T-cell (primary cell): ENCODE results near the gene PIP5K1B. TPM values are rescaled to one million over a fixed set of nuclear protein-coding genes. Genes with fewer than 3 reads are reported as not detected.

Experiments used
- ATAC-seq, 4 experiments: fragments of 200-7000 bp in 3 of 4; fragments of 150-1000 bp in 1 of 4; cut with Tn5 transposase; replicated peaks in 1 of 4; 1 replicate in 3 of 4; 2 replicates in 1 of 4; pipeline ENCODE4 v1.10.0; 2021; ENCODE audit warnings: moderate library complexity in 3 of 4, mild to moderate bottlenecking in 2 of 4, moderate number of reproducible peaks in 1 of 4
- CTCF ChIA-PET, 2 donors: fragments of 300-600 bp; sonication (Branson Sonifier 250); formaldehyde crosslinking; loops; one replicate each; lab custom pipeline; 2022; ENCODE audit warnings: antibody characterized with exemption in 2 of 2; lab: Charles Lee
- POLR2A ChIA-PET, 2 donors: fragments of 300-600 bp; sonication (Branson Sonifier 250); formaldehyde crosslinking; loops; one replicate each; lab custom pipeline; 2022; ENCODE audit warnings: antibody characterized with exemption in 2 of 2; lab: Charles Lee
- DNase-seq, 35 experiments: peaks; one replicate each; pipeline versions ENCODE4 v3.0.0 to v3.0.0-alpha.2; 2013 to 2023
- H3K27ac ChIP-seq: one replicate; pipeline ENCODE4 v1.5.1; 2013; ENCODE audit warnings: low read length
- H3K27me3 ChIP-seq, 2 experiments: replicated peaks in 1 of 2; 1 replicate in 1 of 2; 2 replicates in 1 of 2; pipeline versions ENCODE4 v1.6.1 to v1.7.0; 2013; ENCODE audit warnings: low read length in 1 of 2, mixed read lengths in 1 of 2; ENCODE audit not compliant: control insufficient read depth in 2 of 2, insufficient read depth in 2 of 2; ENCODE audit errors: extremely low read depth in 1 of 2
- H3K36me3 ChIP-seq, 2 donors: 1 replicate in 1 of 2; 2 replicates in 1 of 2; pipeline versions ENCODE4 v1.6.1 to v1.7.0; 2013; ENCODE audit warnings: low read length in 1 of 2; ENCODE audit not compliant: control insufficient read depth in 2 of 2, insufficient read depth in 1 of 2; ENCODE audit errors: extremely low read depth in 1 of 2
- H3K4me1 ChIP-seq, 2 experiments: 1 replicate in 1 of 2; 2 replicates in 1 of 2; pipeline versions ENCODE4 v1.6.1 to v1.7.0; 2013; ENCODE audit warnings: low read length in 2 of 2, mixed read lengths in 1 of 2; ENCODE audit not compliant: insufficient read depth in 2 of 2, control insufficient read depth in 1 of 2; ENCODE audit errors: extremely low read depth in 1 of 2
- H3K4me3 ChIP-seq, 2 donors: 1 replicate in 1 of 2; 2 replicates in 1 of 2; pipeline versions ENCODE4 v1.5.1 to v1.7.0; 2013; ENCODE audit warnings: mild to moderate bottlenecking in 2 of 2, low read length in 1 of 2, moderate library complexity in 1 of 2; ENCODE audit not compliant: control insufficient read depth in 1 of 2; ENCODE audit errors: extremely low read depth in 1 of 2
- H3K9me3 ChIP-seq: 2 replicates; pipeline ENCODE4 v1.7.0; 2013
- H3K27ac Mint-ChIP-seq, 2 donors: one replicate each; pipeline ENCODE4 v1.8.0; 2020 to 2021; ENCODE audit warnings: mild to moderate bottlenecking in 2 of 2, mixed read lengths in 2 of 2
- H3K27me3 Mint-ChIP-seq, 2 donors: one replicate each; pipeline ENCODE4 v1.8.0; 2021 to 2022; ENCODE audit warnings: mixed read lengths in 2 of 2
- H3K36me3 Mint-ChIP-seq: one replicate; pipeline ENCODE4 v1.8.0; 2021; ENCODE audit warnings: mixed read lengths
- H3K4me1 Mint-ChIP-seq, 3 donors: one replicate each; pipeline ENCODE4 v1.8.0; 2020 to 2022; ENCODE audit warnings: mixed read lengths in 3 of 3, mild to moderate bottlenecking in 1 of 3
- H3K4me3 Mint-ChIP-seq, 3 donors: one replicate each; pipeline ENCODE4 v1.8.0; 2020 to 2022; ENCODE audit warnings: mild to moderate bottlenecking in 3 of 3, mixed read lengths in 3 of 3, moderate library complexity in 3 of 3
- H3K9me3 Mint-ChIP-seq, 3 donors: one replicate each; pipeline ENCODE4 v1.8.0; 2020 to 2022; ENCODE audit warnings: mixed read lengths in 3 of 3
- WGBS: methylation state at CpG from one replicate; pipeline ENCODE4 v1.1.5; 2013; ENCODE audit warnings: missing lambda C conversion rate; ENCODE audit not compliant: insufficient coverage; 5-methylcytosine and 5-hydroxymethylcytosine counted together
- total RNA-seq, 35 experiments: library from RNA in 6 of 35; stranded (reverse) in 6 of 35; fragments of 120-200 nt in 1 of 35; gene quantifications; one replicate each; pipeline versions ENCODE4 v1.2.1 to v1.2.4 and lab custom pipeline; 2013 to 2026

PIP5K1B gene
- total RNA-seq, 5 donors from 2014 or later (not counting 1 experiment from before 2014, with no cell fraction given) = 0.29 to 1.8 (median 0.95) TPM

- ChIA-PET POLR2A (no interaction called here), CTCF (interaction anchor here in 1 of 2 donors (1.1 kb wide), 1 partner anchor 271 kb away, joined by 4 read pairs; no protein-coding TSS in a partner anchor)
- Histone ChIP-seq H3K4me1 (peaks cover 4 to 14% of the 10 kb centered on the region in 2 experiments), H3K36me3 (no peaks in the 10 kb centered on the region), H3K9me3 (no peaks in the 10 kb centered on the region), H3K27me3 (no peaks in the 10 kb centered on the region), H3K27ac (no peak overlapping the region), H3K4me3 (no peak overlapping the region)
- peaks cover 14 to 30% (median 24%) of the 10 kb centered on the region in 3 donors for H3K4me1 Mint-ChIP-seq
- no peaks in the 10 kb centered on the region for H3K27me3 Mint-ChIP-seq
- ATAC-seq (no peak), DNase-seq (no peak)
- WGBS = no CpG with 5 or more reads among the region's 3 CpGs
- no peak overlapping the region for H3K4me3 Mint-ChIP-seq
- no peaks in the 10 kb centered on the region for H3K36me3 Mint-ChIP-seq
- H3K27ac Mint-ChIP-seq = no peak overlapping the region
- no peaks in the 10 kb centered on the region for H3K9me3 Mint-ChIP-seq
Measured at GRCh38 chr9:68978501-68978900, 273.5 kb downstream of the PIP5K1B start.

DNA sequence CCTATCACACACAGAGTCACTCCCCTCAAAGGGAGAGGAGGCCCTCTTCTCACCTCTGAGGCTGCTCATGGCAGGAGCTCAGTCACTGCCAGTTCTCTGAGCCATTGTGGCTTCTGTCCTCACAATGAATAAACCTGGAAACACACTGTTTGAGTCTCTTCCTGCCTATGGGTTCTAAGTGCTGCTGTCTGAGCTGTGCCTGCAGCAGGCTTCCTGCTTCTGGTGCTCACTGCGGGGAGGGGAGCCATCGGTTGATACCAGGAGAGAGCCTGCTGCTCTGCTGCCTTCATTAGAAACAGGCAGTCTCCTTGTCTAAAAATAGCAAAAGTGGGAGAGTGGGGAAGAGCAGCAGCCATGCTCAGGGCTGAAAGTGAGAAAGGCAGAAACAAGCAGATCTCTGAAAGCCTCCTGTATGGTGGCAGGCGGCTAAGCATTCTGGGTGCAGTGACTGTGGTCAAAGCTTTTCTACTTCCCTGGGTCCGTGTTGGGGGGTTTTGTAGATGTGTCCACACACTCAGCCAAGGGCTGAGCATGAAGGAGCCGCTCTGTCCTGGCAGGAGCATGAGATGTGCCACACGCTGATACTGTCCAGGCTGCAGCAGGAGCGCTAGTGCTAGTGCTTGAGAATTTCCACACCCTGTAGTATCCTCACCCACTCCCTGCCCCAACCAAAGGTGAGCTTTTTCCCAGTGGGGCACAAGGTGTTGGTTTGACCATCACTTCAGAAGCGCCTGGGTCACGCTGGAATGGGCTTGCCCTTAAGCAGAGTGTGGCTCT lies 274.7 kb downstream of the PIP5K1B start:
- Mint-ChIP-seq H3K9me3 (no peaks in the 10 kb centered on the region), H3K36me3 (no peaks in the 10 kb centered on the region), H3K4me3 (peak overlapping the region in 1 of 3 donors; percentile 11), H3K4me1 (peaks cover 8 to 24% (median 20%) of the 10 kb centered on the region in 3 donors), H3K27me3 (no peaks in the 10 kb centered on the region), H3K27ac (peak overlapping the region; percentile 68 to 73)
- POLR2A ChIA-PET = no interaction called here
- H3K27ac ChIP-seq = no peak overlapping the region
- peaks cover 4 to 14% of the 10 kb centered on the region in 2 experiments for H3K4me1 ChIP-seq
- DNase-seq (peak in 15 of 35 experiments; percentile 1 to 28 (median 8)), ATAC-seq (peak in 3 of 4 experiments; percentile 84 to 86 (median 85))
- no peaks in the 10 kb centered on the region for H3K9me3 ChIP-seq
- no peaks in the 10 kb centered on the region for H3K36me3 ChIP-seq
- no peak overlapping the region for H3K4me3 ChIP-seq
- no peaks in the 10 kb centered on the region for H3K27me3 ChIP-seq
- 56% methylated on average over 7 of the region's 9 CpGs for WGBS
- CTCF ChIA-PET = interaction anchor here (0.6 to 1.1 kb wide), 5 partner anchors 14 to 394 kb away, joined by 3 to 7 read pairs (median 4); no protein-coding TSS in a partner anchor

DNA sequence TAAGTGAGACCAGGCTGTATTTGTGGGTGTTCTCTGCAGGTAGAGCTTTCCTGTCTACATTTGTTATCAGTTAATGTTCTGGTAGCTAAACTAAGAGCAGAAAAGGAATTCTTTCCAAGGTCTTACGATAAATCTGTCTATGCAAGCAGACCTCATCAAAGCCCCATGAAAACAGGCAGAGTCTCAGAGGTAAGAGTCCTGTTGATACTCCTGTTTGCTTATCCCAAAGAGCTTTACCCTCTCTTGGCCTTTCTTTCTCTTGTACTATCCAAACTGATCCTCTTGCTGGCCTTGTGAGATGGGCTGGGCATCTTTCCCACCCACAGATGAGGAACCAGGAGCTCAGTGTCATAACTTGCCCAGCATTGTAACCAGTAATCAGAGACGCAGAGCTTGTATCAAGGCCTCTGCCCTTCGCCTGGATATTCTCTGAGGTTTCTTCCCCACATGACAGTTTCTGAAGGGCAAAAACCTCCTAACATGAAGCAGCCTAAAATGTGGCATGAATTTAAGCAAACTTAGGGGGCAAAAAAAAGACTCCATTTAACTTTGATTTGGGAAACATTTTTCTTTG lies 275.4 kb downstream of the PIP5K1B start:
- 87% methylated on average over 3 of the region's 3 CpGs for WGBS

DNA sequence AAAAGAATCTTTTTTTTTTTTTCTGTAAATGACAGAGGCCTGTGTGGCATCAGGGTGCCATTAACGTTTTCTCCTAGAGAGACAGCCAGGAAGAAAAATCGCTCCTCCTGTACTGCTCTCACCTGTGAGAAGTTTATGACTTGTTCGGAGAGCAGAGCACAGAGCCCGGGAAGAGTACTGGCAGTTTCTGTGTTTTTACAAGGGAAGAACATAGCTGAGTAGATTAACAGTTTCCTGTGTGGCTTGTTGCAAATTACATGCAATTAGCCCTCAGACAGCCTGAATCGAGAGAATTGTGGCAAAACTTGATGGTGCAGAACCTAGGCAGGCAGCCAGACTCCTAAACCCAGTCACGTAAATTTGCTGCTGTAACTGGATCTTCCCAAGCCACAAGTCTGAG lies 276.7 kb downstream of the PIP5K1B start:
- Mint-ChIP-seq H3K27ac (no peak overlapping the region), H3K36me3 (no peaks in the 10 kb centered on the region), H3K4me3 (no peak overlapping the region), H3K9me3 (no peaks in the 10 kb centered on the region), H3K27me3 (no peaks in the 10 kb centered on the region), H3K4me1 (peaks cover 8 to 20% (median 19%) of the 10 kb centered on the region in 3 donors)
- CTCF ChIA-PET = no interaction called here
- H3K36me3 ChIP-seq = no peaks in the 10 kb centered on the region
- H3K27ac ChIP-seq = no peak overlapping the region
- ATAC-seq (no peak), DNase-seq (no peak)
- H3K9me3 ChIP-seq = no peaks in the 10 kb centered on the region
- no peak overlapping the region for H3K4me3 ChIP-seq
- peaks cover 4 to 10% of the 10 kb centered on the region in 2 experiments for H3K4me1 ChIP-seq
- POLR2A ChIA-PET = no interaction called here
- no peaks in the 10 kb centered on the region for H3K27me3 ChIP-seq
- WGBS = 52% methylated on average over 6 of the region's 6 CpGs

More for the DNA sequence above, 275.4 kb downstream of the PIP5K1B start:
- H3K4me1 Mint-ChIP-seq = peaks cover 8 to 22% (median 20%) of the 10 kb centered on the region in 3 donors
- ChIA-PET CTCF (interaction anchor here (0.7 to 1.1 kb wide), 4 partner anchors 13 to 395 kb away, joined by 3 to 6 read pairs (median 4); no protein-coding TSS in a partner anchor), POLR2A (no interaction called here)
- no peak overlapping the region for H3K4me3 Mint-ChIP-seq
- H3K36me3 ChIP-seq = no peaks in the 10 kb centered on the region
- no peak overlapping the region for H3K27ac ChIP-seq
- H3K36me3 Mint-ChIP-seq = no peaks in the 10 kb centered on the region
- no peaks in the 10 kb centered on the region for H3K9me3 Mint-ChIP-seq
- H3K4me1 ChIP-seq = peaks cover 4 to 10% of the 10 kb centered on the region in 2 experiments
- H3K9me3 ChIP-seq = no peaks in the 10 kb centered on the region
- H3K27ac Mint-ChIP-seq = peak overlapping the region in 1 of 2 donors; percentile 25
- H3K27me3 Mint-ChIP-seq = no peaks in the 10 kb centered on the region
- H3K27me3 ChIP-seq = no peaks in the 10 kb centered on the region
- ATAC-seq = no peak
- no peak overlapping the region for H3K4me3 ChIP-seq
- DNase-seq = no peak

- ChIA-PET POLR2A (no interaction called here), CTCF (no interaction called here)
- H3K27me3 Mint-ChIP-seq = no peaks in the 10 kb centered on the region
- H3K4me3 Mint-ChIP-seq = no peak overlapping the region
- ATAC-seq = no peak
- H3K4me1 Mint-ChIP-seq = peaks cover 8 to 20% (median 18%) of the 10 kb centered on the region in 3 donors
- Histone ChIP-seq H3K4me3 (no peak overlapping the region), H3K36me3 (no peaks in the 10 kb centered on the region), H3K9me3 (no peaks in the 10 kb centered on the region), H3K27ac (no peak overlapping the region), H3K27me3 (no peaks in the 10 kb centered on the region), H3K4me1 (peaks cover 4 to 10% of the 10 kb centered on the region in 2 experiments)
- no peaks in the 10 kb centered on the region for H3K36me3 Mint-ChIP-seq
- H3K27ac Mint-ChIP-seq = peak overlapping the region in 1 of 2 donors; percentile 28
- DNase-seq = no peak
- no peaks in the 10 kb centered on the region for H3K9me3 Mint-ChIP-seq
Measured at GRCh38 chr9:68983008-68983411, 278.0 kb downstream of the PIP5K1B start.

- Histone ChIP-seq H3K4me1 (peaks cover 4 to 10% of the 10 kb centered on the region in 2 experiments), H3K27ac (no peak overlapping the region), H3K36me3 (no peaks in the 10 kb centered on the region), H3K9me3 (no peaks in the 10 kb centered on the region), H3K27me3 (no peaks in the 10 kb centered on the region), H3K4me3 (no peak overlapping the region)
- Mint-ChIP-seq H3K4me3 (no peak overlapping the region), H3K36me3 (no peaks in the 10 kb centered on the region), H3K4me1 (peaks cover 8 to 20% (median 16%) of the 10 kb centered on the region in 3 donors), H3K27me3 (no peaks in the 10 kb centered on the region), H3K27ac (no peak overlapping the region), H3K9me3 (no peaks in the 10 kb centered on the region)
- POLR2A ChIA-PET = interaction anchor here in 1 of 2 donors (0.6 kb wide), 1 partner anchor 12 kb away, joined by 6 read pairs; no protein-coding TSS in a partner anchor
- no peak for DNase-seq
- CTCF ChIA-PET = interaction anchor here (0.6 to 1.4 kb wide), 3 partner anchors 15 to 423 kb away, joined by 3 read pairs; no protein-coding TSS in a partner anchor
- WGBS = no CpG with 5 or more reads among the region's 3 CpGs
- no peak for ATAC-seq
Measured at GRCh38 chr9:68983522-68984424, 278.7 kb downstream of the PIP5K1B start.
